HEK293T (cell line): Measurements from ENCODE around the gene C12orf54.

Source experiments
- ARNT ChIP-seq: fragments of 450-650 bp; IDR thresholded peaks from 2 replicates; pipeline ENCODE4 v1.6.1; 2017; ENCODE audit warnings: mild to moderate bottlenecking
- BHLHE40 ChIP-seq: fragments of 450-650 bp; IDR thresholded peaks from 2 replicates; pipeline ENCODE4 v1.6.1; 2016; ENCODE audit warnings: mild to moderate bottlenecking, moderate library complexity, borderline replicate concordance
- CTBP1 ChIP-seq: fragments of 450-650 bp; IDR thresholded peaks from 2 replicates; pipeline ENCODE4 v1.6.1; 2016; ENCODE audit warnings: borderline replicate concordance
- ELF4 ChIP-seq: fragments of 450-650 bp; IDR thresholded peaks from 2 replicates; pipeline ENCODE4 v1.6.1; 2017; ENCODE audit warnings: antibody characterized with exemption
- FOXA1 ChIP-seq: fragments of 450-650 bp; IDR thresholded peaks from 2 replicates; pipeline ENCODE4 v1.6.1; 2016; ENCODE audit warnings: mild to moderate bottlenecking
- FOXK2 ChIP-seq: fragments of 450-650 bp; IDR thresholded peaks from 2 replicates; pipeline ENCODE4 v1.6.1; 2016; ENCODE audit warnings: mild to moderate bottlenecking
- FOXM1 ChIP-seq: fragments of 450-650 bp; IDR thresholded peaks from 2 replicates; pipeline ENCODE4 v1.6.1; 2017; ENCODE audit warnings: mild to moderate bottlenecking, borderline replicate concordance
- L3MBTL2 ChIP-seq: fragments of 450-650 bp; conservative IDR thresholded peaks from 2 replicates; pipeline ENCODE4 v1.6.1; 2016; ENCODE audit warnings: mild to moderate bottlenecking
- LEF1 ChIP-seq: fragments of 450-650 bp; IDR thresholded peaks from 2 replicates; pipeline ENCODE4 v1.6.1; 2017; ENCODE audit warnings: mild to moderate bottlenecking, borderline replicate concordance
- NFRKB ChIP-seq: fragments of 450-650 bp; IDR thresholded peaks from 2 replicates; pipeline ENCODE4 v1.6.1; 2016; ENCODE audit warnings: mild to moderate bottlenecking, moderate library complexity
- PKNOX1 ChIP-seq: fragments of 450-650 bp; IDR thresholded peaks from 2 replicates; pipeline ENCODE4 v1.6.1; 2016
- SP1 ChIP-seq: fragments of 450-650 bp; IDR thresholded peaks from 2 replicates; pipeline ENCODE4 v1.6.1; 2017
- SUZ12 ChIP-seq: fragments of 450-650 bp; IDR thresholded peaks from 2 replicates; pipeline ENCODE4 v1.6.1; 2016; ENCODE audit warnings: mild to moderate bottlenecking
- TARDBP ChIP-seq: fragments of 450-650 bp; IDR thresholded peaks from 2 replicates; pipeline ENCODE4 v1.6.1; 2016

- TF ChIP-seq LEF1: no peak
- no peak for TF ChIP-seq TARDBP
- TF ChIP-seq FOXM1: no peak
- TF ChIP-seq SP1: no peak
- no peak for TF ChIP-seq FOXK2
- no peak for TF ChIP-seq SUZ12
- no peak for TF ChIP-seq ELF4
- TF ChIP-seq BHLHE40: no peak
- TF ChIP-seq CTBP1: no peak
- no peak for TF ChIP-seq PKNOX1
- no peak for TF ChIP-seq NFRKB
- TF ChIP-seq FOXA1: no peak
- TF ChIP-seq L3MBTL2: no peak
- TF ChIP-seq ARNT: no peak
Observed at GRCh38 chr12:48442179-48442847, 40.0 kb upstream of the C12orf54 start.
